Stimulated activated naive CD8-positive, alpha-beta T cell treated with anti-CD3 and anti-CD28 coated beads, Interleukin-15, amount 100 ng/mL, for 72 hours (primary cell): ENCODE data around the gene GPR27.

Experiments used
- ATAC-seq: fragments of 150-1000 bp; cut with Tn5 transposase; 2 replicates; pipeline ENCODE4 v1.10.0; 2021; ENCODE audit warnings: mild to moderate bottlenecking, moderate library complexity
- DNase-seq, 2 donors: peaks; one replicate each; pipeline ENCODE4 v3.0.0; 2021 to 2022
- H3K27ac Mint-ChIP-seq, 2 donors: one replicate each; pipeline ENCODE4 v1.8.0; 2022; ENCODE audit warnings: mild to moderate bottlenecking in 2 of 2, mixed read lengths in 2 of 2, moderate library complexity in 2 of 2
- H3K27me3 Mint-ChIP-seq: one replicate; pipeline ENCODE4 v1.8.0; 2022; ENCODE audit warnings: mixed read lengths
- H3K4me1 Mint-ChIP-seq: one replicate; pipeline ENCODE4 v1.8.0; 2022; ENCODE audit warnings: mild to moderate bottlenecking, mixed read lengths
- H3K4me3 Mint-ChIP-seq, 2 donors: one replicate each; pipeline ENCODE4 v1.8.0; 2022; ENCODE audit warnings: mild to moderate bottlenecking in 2 of 2, mixed read lengths in 2 of 2, moderate library complexity in 1 of 2
- H3K9me3 Mint-ChIP-seq, 2 donors: one replicate each; pipeline ENCODE4 v1.8.0; 2022; ENCODE audit warnings: mixed read lengths in 2 of 2

Gene GPR27

GRCh38 chr3:71760140-71760539 lies 6.5 kb downstream of the GPR27 start:
- no peak for ATAC-seq
- DNase-seq: no peak
- H3K9me3 Mint-ChIP-seq: no peaks in the 10 kb centered on the region
- H3K4me3 Mint-ChIP-seq: no peak overlapping the region
- peaks cover 48% of the 10 kb centered on the region for H3K27me3 Mint-ChIP-seq
- peaks cover 2% of the 10 kb centered on the region for H3K4me1 Mint-ChIP-seq
- H3K27ac Mint-ChIP-seq: no peak overlapping the region

- Mint-ChIP-seq H3K9me3 (no peaks in the 10 kb centered on the region), H3K4me3 (no peak overlapping the region), H3K4me1 (no peaks in the 10 kb centered on the region), H3K27ac (no peak overlapping the region), H3K27me3 (peaks cover 31% of the 10 kb centered on the region)
- DNase-seq (no peak), ATAC-seq (no peak)
Measured at GRCh38 chr3:71763426-71763825, 9.8 kb downstream of the GPR27 start.

- no peak for ATAC-seq
Measured at GRCh38 chr3:71771126-71771525, 17.5 kb downstream of the GPR27 start.

GRCh38 chr3:71771884-71772283 lies 18.2 kb downstream of the GPR27 start:
- Mint-ChIP-seq H3K27ac (no peak overlapping the region), H3K9me3 (no peaks in the 10 kb centered on the region), H3K27me3 (peaks cover 13% of the 10 kb centered on the region), H3K4me3 (no peak overlapping the region), H3K4me1 (no peaks in the 10 kb centered on the region)
- ATAC-seq (no peak), DNase-seq (no peak)

More at GRCh38 chr3:71771126-71771525, 17.5 kb downstream of the GPR27 start:
- Mint-ChIP-seq H3K27ac (no peak overlapping the region), H3K4me1 (no peaks in the 10 kb centered on the region), H3K4me3 (no peak overlapping the region), H3K27me3 (peaks cover 13% of the 10 kb centered on the region), H3K9me3 (no peaks in the 10 kb centered on the region)
- DNase-seq: no peak

GRCh38 chr3:71776538-71776937 lies 22.9 kb downstream of the GPR27 start:
- no peaks in the 10 kb centered on the region for H3K9me3 Mint-ChIP-seq
- H3K27me3 Mint-ChIP-seq: peaks cover 26% of the 10 kb centered on the region
- H3K4me1 Mint-ChIP-seq: peaks cover 5% of the 10 kb centered on the region
- DNase-seq (no peak), ATAC-seq (no peak)
- H3K27ac Mint-ChIP-seq: no peak overlapping the region
- H3K4me3 Mint-ChIP-seq: no peak overlapping the region

GRCh38 chr3:71778353-71778752 lies 24.7 kb downstream of the GPR27 start:
- DNase-seq: no peak
- Mint-ChIP-seq H3K27ac (no peak overlapping the region), H3K27me3 (peaks cover 41% of the 10 kb centered on the region), H3K4me1 (peaks cover 5% of the 10 kb centered on the region), H3K4me3 (no peak overlapping the region), H3K9me3 (no peaks in the 10 kb centered on the region)
- no peak for ATAC-seq

GRCh38 chr3:71779674-71780377 lies 26.2 kb downstream of the GPR27 start:
- ATAC-seq (no peak), DNase-seq (no peak)
- H3K9me3 Mint-ChIP-seq: no peaks in the 10 kb centered on the region
- peaks cover 14% of the 10 kb centered on the region for H3K4me1 Mint-ChIP-seq
- no peak overlapping the region for H3K4me3 Mint-ChIP-seq
- peaks cover 56% of the 10 kb centered on the region for H3K27me3 Mint-ChIP-seq
- H3K27ac Mint-ChIP-seq: no peak overlapping the region

GRCh38 chr3:71780430-71780829 lies 26.8 kb downstream of the GPR27 start:
- no peak overlapping the region for H3K4me3 Mint-ChIP-seq
- DNase-seq (no peak), ATAC-seq (no peak)
- H3K9me3 Mint-ChIP-seq: no peaks in the 10 kb centered on the region
- H3K27ac Mint-ChIP-seq: no peak overlapping the region
- peaks cover 62% of the 10 kb centered on the region for H3K27me3 Mint-ChIP-seq
- H3K4me1 Mint-ChIP-seq: peaks cover 18% of the 10 kb centered on the region

- H3K9me3 Mint-ChIP-seq: no peaks in the 10 kb centered on the region
- ATAC-seq (no peak), DNase-seq (no peak)
- H3K27me3 Mint-ChIP-seq: peaks cover 88% of the 10 kb centered on the region
- no peak overlapping the region for H3K4me3 Mint-ChIP-seq
- peaks cover 25% of the 10 kb centered on the region for H3K4me1 Mint-ChIP-seq
- no peak overlapping the region for H3K27ac Mint-ChIP-seq
Measured at GRCh38 chr3:71783152-71783551, 29.5 kb downstream of the GPR27 start.

- DNase-seq (no peak), ATAC-seq (no peak)
- Mint-ChIP-seq H3K4me1 (peaks cover 25% of the 10 kb centered on the region), H3K4me3 (peak overlapping the region; percentile 78 to 81), H3K9me3 (no peaks in the 10 kb centered on the region), H3K27me3 (peaks cover 84% of the 10 kb centered on the region), H3K27ac (no peak overlapping the region)
Measured at GRCh38 chr3:71784201-71784913, 30.7 kb downstream of the GPR27 start.

- Mint-ChIP-seq H3K27me3 (peaks cover 78% of the 10 kb centered on the region), H3K4me3 (peak within 1 kb of the TSS; percentile 78 to 81)
Measured at GRCh38 chr3:71784914-71785531, 31.4 kb downstream of the GPR27 start, which contains the start of gene PROK2. PROK2 (minus strand) TSS chr3:71785148; CDS start chr3:71785052, 96 bp downstream.

GRCh38 chr3:71785532-71786216 lies 32.0 kb downstream of the GPR27 start:
- Mint-ChIP-seq H3K27me3 (peaks cover 77% of the 10 kb centered on the region), H3K27ac (peak overlapping the region; percentile 59 to 74), H3K9me3 (no peaks in the 10 kb centered on the region), H3K4me3 (peak overlapping the region; percentile 76 to 78), H3K4me1 (peaks cover 20% of the 10 kb centered on the region)
- DNase-seq (no peak), ATAC-seq (peak; percentile 32)

More at GRCh38 chr3:71784914-71785531, 31.4 kb downstream of the GPR27 start, which contains the start of gene PROK2:
- peak; percentile 24 to 27 for DNase-seq
- Mint-ChIP-seq H3K9me3 (no peaks in the 10 kb centered on the region), H3K27ac (peak within 1 kb of the TSS; percentile 59 to 74), H3K4me1 (peaks cover 21% of the 10 kb centered on the region)
- peak; percentile 72 for ATAC-seq

- Mint-ChIP-seq H3K4me1 (peaks cover 20% of the 10 kb centered on the region), H3K27ac (no peak overlapping the region), H3K4me3 (peak overlapping the region in 1 of 2 donors; percentile 76), H3K27me3 (peaks cover 77% of the 10 kb centered on the region), H3K9me3 (no peaks in the 10 kb centered on the region)
- ATAC-seq (no peak), DNase-seq (no peak)
Measured at GRCh38 chr3:71786217-71786549, 32.5 kb downstream of the GPR27 start.

GRCh38 chr3:71786551-71786950 lies 32.9 kb downstream of the GPR27 start:
- no peak overlapping the region for H3K4me3 Mint-ChIP-seq
- no peak for DNase-seq
- H3K27me3 Mint-ChIP-seq: peaks cover 76% of the 10 kb centered on the region
- ATAC-seq: no peak
- no peak overlapping the region for H3K27ac Mint-ChIP-seq
- H3K4me1 Mint-ChIP-seq: peaks cover 20% of the 10 kb centered on the region
- H3K9me3 Mint-ChIP-seq: no peaks in the 10 kb centered on the region

GRCh38 chr3:71787851-71788405 lies 34.3 kb downstream of the GPR27 start:
- ATAC-seq: no peak
- Mint-ChIP-seq H3K4me1 (peaks cover 20% of the 10 kb centered on the region), H3K9me3 (no peaks in the 10 kb centered on the region), H3K4me3 (no peak overlapping the region), H3K27ac (no peak overlapping the region), H3K27me3 (peaks cover 64% of the 10 kb centered on the region)
- no peak for DNase-seq
